ENCODE results near the gene METTL2A. TPM values are rescaled to one million over a fixed set of nuclear protein-coding genes. Genes with fewer than 3 reads are reported as not detected.
"Not testable (repeated sequence)": the region's sequence is repeated elsewhere in the genome, so short reads cannot be mapped to it uniquely, and the experiment has no call there.

METTL2A gene
- polyA plus RNA-seq, 10 donors = 14.4 to 19.9 (median 18.1) TPM

DNA sequence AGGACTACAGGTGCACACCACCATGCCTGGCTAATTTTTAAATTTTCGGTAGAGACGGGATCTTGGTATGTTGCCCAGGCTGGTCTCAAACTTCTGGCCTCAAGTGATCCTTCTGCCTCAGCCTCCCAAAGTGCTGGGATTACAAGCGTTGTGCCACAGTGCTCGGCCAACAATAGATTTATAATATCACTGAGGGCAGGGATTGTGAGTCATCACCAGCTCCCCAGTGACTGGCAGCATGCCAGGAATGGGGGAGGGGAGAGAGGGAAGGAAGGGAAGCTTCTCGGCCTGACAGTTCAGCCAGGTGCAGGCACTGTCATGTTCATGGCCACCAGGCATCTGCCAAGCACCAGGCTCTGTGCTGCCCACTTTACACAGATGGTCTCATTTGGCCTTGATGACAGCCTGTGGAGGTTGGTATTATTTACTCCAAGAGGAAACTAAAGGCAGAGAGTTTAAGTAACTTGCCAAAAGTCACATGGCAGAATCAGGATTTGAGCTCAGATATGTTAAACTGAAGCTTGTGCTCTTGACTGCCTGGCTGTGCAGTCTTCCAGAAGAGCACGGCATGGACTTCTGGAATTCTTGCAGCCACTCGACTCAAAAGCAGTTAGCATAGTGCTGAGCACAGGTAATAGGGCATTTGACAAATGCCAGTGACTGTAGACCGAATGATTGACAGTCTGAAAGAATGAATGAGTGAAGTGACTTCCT is 47.1 kb downstream of the METTL2A start:
- DNase-seq = peak; percentile 46 to 56 (median 49)

DNA sequence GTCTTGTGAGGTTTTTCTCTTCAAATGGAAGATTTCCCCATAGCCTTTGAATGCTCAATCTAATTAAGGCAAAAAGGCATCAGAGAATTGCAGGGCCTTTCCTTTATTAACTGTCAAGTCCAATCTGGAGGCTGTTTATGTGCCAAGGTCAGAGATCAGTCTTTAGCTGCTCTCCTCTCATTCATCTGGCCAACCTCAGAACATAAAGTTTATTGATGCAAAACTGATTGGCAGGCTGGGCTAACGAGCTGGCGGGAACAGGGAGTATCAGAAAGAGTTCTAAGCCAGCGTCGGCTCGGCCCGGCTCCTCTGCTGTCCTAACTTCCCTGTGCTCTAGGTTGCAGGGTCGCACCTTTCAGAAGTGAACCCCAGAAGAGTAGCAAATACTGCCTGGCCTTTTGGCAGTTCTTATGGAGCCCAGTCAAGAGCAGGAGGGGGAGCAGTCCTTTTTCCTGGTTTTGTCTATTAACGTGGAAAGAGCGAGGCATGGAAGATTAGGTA is 47.7 kb downstream of the METTL2A start:
- not testable (repeated sequence) for DNase-seq

DNA sequence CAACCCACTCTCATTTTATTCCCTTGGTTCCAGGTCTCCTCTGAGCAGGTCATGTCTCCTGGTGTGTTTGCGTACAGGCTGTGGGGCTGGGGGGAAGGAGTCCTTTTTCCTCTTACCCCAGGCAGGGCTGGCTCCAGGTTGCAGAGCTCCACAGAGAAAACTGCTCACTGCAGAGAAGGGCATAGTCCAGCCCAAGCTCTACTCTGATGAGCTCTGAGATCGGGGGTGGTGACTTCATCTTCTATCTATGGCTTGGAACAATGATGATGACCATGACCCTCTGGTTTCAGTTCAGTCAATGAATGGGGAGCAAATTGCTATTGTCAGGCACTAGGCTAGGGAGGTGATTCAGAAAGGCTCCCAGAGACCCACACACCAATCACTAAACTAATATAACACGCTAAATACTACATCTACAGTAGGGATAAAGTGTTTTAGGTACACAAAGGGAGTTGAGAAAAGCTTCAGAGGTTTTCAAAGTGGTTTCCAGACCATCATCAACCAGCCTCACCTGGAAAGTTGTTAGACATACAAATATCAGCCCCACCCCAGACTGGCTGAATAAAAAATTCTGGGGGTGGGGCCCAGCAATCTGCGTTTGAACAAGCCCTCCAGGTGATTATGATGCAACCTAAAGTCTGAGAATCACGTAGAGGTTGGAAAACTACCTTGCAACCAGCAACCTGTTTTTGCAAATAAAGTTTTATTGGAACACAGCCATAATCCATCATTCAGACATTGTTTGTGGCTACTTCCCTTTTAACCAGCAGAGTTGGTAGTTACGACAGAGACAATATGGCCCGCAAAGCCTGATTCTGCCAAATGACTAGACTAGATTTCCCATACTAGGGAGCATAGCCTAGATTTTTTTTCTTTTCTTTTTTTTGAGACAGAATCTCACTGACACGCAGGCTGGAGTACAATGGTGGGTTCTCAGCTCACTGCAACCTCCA is 49.6 kb downstream of the METTL2A start:
- DNase-seq = not testable (repeated sequence)

DNA sequence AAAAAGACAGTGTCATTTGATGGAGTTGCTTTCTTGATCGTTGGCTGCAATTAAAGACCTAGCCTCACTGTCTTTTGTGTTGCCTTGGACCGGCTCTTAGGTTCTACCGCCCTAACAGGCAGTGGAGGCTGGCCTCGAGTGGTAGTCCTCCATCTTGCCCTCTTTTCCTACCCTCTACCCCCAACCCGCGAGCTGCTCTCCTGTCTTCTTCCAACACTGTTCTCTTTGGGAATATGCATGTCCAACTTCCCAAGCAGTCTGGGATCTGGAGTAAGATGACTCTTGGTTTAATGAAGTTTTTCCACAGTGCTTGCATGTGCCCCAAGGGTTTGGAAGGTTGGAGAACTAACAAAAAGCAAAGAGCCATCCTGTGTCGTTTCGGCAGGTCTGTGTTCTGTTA is 53.4 kb downstream of the METTL2A start:
- DNase-seq = peak in 1 of 3 donors; percentile 2

DNA sequence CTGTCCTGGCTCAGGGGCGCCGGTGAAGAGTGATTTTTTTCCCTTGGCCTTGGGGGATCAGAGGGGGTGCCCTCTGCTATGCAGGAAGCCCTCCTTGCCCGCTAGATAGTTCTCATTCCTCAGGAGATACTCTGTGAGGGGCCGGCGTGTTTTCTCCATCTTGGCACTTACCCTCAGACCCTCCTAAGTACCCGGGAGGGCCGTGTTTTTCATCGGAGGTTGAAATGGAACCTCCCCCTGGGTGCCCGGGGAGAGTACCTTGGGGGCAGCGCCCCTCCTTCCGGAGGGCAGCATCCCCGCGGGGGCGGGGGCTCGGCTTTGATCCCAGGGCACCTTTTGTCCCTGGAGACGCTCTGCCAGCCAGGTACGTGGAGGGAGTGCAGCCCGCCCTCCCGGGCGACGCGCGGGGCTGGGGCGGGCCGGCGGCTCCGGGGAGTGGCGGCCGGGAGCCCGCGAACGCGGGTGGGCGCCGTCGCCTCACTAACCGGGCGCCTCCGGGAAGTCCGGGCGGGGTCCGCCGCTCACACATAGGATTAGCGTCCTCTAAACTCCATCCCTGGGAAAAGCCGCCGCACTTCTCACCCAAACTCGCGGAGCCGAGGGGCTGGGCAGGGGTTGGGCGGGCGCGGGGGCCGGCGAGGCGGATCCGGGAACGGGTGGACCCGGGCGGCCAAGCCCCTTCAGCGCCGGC is 54.2 kb downstream of the METTL2A start:
- peak in 1 of 3 donors; percentile 59 for DNase-seq

DNA sequence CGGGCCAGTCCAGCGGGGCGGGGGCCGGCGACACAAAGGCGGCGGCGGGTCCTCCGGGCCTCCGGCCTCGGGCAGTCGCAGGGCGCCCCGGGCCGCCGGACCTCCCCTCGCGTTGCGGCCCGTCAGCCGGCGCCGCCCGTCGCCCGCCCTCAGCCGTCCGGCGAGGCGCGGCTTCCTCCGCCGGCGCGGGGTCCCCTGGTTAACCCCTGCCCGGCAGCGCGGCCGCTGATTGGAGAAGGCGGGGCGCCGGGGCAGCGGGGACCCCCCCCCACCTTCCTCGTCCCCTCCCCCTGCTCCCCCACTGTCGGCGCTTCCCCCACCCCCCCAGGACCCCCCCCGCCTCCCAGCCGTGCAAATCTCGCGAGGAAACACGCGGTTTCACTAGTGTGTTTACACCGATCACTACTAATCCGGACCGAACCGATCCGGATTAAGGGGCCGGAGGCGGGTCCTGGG is 54.8 kb downstream of the METTL2A start, which contains the start of gene TLK2:
Gene TLK2 (plus strand): TSS at position 402 of the 456 bp plus-strand sequence. CDS start 2,301 bp downstream, outside the sequence.
- peak; percentile 80 to 89 (median 87) for DNase-seq

DNA sequence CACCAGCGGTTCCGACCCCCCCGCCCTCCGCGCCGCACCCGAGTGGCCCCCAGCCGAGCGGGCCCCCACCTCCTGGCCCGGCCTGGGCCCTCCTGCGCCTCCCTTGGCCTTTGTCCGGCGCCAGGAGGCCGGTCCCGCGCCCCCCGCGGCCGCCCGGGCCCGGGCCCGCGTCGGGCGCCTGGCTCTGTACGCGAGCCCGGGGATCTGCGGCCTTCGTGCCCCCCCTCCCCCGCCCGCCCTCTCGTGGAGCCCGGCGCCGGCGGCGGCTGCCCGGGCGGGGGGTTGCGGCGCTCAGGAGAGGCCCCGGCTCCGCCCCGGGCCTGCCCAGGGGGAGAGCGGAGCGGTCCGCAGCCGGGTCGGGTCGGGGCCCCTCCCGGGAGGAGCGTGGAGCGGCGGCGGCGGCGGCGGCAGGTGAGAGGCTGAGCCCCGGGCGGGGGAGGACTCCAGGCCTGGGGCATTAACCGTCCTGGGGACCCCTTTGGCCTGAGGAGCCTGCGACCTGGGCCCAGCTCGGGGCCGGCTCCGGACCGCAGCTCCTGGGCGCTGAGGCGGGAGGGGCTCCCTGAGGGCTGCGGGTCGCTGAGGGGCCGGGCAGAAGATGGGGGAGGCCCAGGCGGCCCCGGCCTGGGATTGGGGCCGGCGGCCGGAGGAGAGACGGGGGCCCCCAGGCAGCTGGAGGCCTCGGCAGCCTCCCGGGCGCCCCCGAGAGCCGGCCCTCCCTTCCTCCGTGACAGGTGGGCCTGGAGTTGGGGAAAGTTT is 55.4 kb downstream of the METTL2A start:
- DNase-seq = peak in 1 of 3 donors; percentile 76

DNA sequence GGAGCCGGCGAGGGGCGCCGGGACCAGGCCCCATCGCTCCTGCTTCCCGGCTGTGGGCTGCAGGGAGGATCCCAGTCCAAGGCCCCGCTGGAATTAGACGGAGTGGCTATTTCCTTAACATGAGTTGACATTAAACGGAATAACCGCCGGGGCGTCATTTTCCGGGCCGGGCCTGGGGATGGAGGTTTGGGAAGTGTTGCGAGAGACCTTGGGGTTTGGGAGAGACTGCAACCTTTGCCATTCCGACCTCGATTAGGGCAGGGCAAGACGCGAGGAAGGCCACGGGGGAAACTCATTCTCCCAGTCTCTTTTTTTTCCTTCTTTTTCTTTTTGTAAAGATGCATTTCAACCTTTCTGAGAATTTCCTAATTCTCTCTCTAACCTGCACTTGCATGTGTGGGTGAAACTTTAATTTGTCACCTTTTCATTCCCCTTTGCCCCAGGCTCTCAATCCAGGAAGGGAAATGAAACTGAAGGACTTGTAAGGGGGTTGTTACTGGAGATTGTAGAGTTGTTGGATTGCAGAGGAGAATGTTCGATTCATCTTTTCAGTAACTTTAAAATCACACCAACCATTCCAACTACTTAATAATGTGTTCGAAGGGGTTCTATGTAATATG is 56.1 kb downstream of the METTL2A start:
- peak in 1 of 3 donors; percentile 65 for DNase-seq

DNA sequence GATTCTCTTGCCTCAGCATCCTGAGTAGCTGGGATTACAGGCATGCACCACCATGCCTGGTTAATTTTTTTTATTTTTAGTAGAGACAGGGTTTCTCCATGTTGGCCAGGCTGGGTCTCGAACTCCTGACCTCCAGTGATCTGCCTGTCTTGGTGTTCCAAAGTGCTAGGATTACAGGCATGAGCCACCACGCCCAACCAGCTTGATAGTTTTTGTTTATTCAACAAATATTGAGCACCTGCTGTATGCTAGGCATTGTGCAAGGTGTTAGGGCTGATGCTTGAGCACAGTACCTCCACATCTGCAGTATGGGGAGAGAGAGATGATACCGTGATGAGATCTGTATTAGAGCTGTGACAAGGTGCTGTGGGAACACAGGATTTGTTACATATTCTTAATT is 58.9 kb downstream of the METTL2A start:
- not testable (repeated sequence) for DNase-seq

DNA sequence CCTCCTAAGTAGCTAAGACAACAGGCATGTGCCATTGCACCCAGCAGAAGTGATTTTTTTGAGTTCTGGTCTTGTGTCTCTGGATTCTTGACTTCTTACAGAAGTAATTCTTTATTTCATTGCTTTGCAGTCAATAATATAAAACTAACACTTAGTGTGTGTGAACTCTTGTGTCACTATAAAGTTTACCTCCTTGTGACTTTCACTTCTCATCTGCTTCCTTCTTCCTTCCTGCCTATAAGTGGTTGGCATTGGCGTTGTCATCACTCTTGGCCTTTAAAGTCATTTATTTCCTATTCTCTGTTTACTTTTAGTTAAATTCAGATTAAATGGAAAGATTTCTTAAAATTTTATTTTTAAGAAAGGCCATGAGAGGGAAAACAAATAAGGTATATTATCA is 67.3 kb downstream of the METTL2A start:
- not testable (repeated sequence) for DNase-seq

DNA sequence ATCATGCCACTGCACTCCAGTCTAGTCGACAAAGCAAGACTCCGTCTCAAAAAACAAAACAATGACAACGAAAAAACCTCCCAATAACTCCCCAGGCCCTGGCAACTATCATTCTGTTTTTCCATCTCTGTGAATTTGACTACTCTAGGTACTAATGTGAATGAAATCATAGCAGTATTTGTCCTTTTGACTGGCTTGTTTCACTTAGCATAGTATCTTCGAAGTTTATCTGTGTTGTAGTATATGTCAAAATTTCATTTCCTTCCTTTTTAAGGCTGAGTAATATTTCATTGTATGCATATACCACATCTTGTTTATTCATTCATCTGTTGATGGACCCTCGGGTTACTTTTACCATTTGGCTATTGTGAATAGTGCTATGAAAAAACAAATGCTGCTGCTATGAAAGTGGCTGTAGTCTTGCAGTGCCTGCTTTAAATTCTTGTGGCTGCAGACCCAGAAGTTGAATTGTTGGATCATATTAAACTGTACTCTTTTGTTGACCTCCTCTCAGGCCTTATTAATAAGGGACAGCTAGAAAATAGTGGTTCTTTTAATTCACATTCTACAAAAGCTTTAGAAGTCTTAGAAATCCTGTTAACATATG is 69.5 kb downstream of the METTL2A start:
- DNase-seq = not testable (repeated sequence)

DNA sequence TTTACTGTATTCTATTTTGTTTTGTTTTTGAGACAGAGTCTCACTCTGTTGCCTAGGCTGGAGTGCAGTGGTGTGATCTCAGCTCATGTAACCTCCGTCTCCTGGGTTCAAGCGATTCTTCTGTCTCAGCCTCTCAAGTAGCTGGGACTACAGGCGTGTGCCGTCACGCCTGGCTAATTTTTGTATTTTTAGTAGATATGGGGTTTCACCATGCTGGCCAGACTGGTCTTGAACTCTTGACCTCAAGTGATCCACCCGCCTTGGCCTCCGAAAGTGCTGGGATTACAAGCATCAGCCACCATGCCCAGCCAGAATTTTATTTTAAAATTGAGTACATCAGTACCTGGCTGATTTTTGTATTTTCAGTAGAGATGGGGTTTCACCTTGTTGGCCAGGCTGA is 70.4 kb downstream of the METTL2A start:
- not testable (repeated sequence) for DNase-seq

DNA sequence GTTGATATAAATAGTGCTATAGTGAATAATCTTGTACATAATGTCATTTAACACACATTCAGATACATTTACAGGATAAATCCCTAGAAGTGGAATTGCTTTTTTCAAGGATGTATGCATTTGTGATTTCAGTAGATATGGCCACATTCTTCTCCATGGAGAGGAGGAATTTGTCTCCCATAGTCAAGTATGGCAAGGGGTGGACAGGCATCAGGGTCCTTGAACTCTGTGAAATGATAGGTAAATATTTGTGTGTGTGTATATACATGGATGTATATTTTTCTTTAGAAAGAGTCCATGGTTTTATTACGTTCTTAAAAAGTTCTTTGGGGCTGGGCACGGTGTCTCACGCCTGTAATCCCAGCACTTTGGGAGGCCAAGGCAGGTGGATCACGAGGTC is 72.6 kb downstream of the METTL2A start:
- DNase-seq = not testable (repeated sequence)

DNA sequence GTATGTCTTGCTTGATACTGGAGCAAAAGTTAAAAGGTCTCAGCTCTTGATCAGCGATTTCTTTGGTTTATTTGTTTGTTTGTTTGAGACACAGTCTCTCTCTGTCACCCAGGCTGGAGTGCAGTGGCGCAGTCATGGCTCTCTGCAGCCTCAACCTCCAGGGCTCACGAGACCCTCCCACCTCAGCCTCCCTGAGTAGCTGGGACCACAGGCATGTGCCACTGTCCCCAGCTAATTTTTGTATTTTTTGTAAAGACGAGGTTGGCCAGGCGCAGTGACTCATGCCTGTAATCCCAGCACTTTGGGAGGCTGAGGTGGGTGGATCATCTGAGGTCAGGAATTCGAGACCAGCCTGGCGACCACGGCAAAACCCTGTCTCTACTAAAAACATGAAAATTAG is 75.1 kb downstream of the METTL2A start:
- not testable (repeated sequence) for DNase-seq

Other genes starting within 250 kb of the METTL2A start
- gene EFCAB3, start 43.3 kb upstream of the METTL2A start, polyA plus RNA-seq (ENCODE audit: insufficient read length in 10 of 10) = under 1 TPM in 4 of 10 donors, not detected in 6; 0.10 to 0.27 (median 0.19) TPM
- gene TLK2, start 54.9 kb downstream of the METTL2A start, polyA plus RNA-seq (ENCODE audit: insufficient read length in 10 of 10) = 10 to 100 TPM; 41.4 to 55.3 (median 44.5) TPM
- 100 to 1,000 TPM; 112 to 237 (median 150) TPM for gene MRC2, start 203.8 kb downstream of the METTL2A start, polyA plus RNA-seq (ENCODE audit: insufficient read length in 10 of 10)